ENCODE data around the gene PORCN.

DNA sequence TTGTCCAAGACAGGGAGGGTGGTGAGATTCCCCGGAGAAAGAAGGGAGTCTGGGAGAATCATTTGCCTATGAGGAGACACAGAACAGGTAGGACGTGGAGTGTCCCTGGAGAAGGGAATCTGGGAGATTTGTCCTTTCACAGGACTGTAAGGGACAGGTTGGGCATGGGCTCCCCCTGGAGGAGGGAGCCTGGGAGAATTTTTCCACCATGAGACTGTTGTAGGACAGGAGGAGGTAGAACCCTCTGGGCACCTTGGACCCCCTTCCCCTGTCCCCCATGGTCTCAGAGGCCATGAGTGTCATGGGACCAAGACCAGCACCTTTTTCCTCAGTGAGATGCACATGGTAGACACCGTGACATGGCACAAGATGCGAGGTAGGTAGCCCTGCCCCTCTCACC is 2.8 kb downstream of the PORCN start:
- TF ChIP-seq EZH2phosphoT487 (IDR thresholded peaks at IDR 0.05; ENCODE audit: borderline replicate concordance) = no peak
- TF ChIP-seq, protein P1, sequence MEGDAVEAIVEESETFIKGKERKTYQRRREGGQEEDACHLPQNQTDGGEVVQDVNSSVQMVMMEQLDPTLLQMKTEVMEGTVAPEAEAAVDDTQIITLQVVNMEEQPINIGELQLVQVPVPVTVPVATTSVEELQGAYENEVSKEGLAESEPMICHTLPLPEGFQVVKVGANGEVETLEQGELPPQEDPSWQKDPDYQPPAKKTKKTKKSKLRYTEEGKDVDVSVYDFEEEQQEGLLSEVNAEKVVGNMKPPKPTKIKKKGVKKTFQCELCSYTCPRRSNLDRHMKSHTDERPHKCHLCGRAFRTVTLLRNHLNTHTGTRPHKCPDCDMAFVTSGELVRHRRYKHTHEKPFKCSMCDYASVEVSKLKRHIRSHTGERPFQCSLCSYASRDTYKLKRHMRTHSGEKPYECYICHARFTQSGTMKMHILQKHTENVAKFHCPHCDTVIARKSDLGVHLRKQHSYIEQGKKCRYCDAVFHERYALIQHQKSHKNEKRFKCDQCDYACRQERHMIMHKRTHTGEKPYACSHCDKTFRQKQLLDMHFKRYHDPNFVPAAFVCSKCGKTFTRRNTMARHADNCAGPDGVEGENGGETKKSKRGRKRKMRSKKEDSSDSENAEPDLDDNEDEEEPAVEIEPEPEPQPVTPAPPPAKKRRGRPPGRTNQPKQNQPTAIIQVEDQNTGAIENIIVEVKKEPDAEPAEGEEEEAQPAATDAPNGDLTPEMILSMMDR (IDR thresholded peaks at IDR 0.05 in 2 of 3, conservative IDR thresholded peaks at IDR 0.05 in 1 of 3; ENCODE audit: borderline replicate concordance in 1 of 3, insufficient read depth in 1 of 3, low read depth in 2 of 3, low read length in 2 of 3) = peak in 2 of 3 experiments; percentile 42 to 55; a peak in 4 of 6 replicates
- no peak for TF ChIP-seq CEBPB (IDR thresholded peaks at IDR 0.05; ENCODE audit: low read depth)
- TF ChIP-seq SP1 (IDR thresholded peaks at IDR 0.05; ENCODE audit: low read depth) = no peak
- no peak for TF ChIP-seq POLR2AphosphoS5 (IDR thresholded peaks at IDR 0.05; ENCODE audit: low read depth, low read length)
- TF ChIP-seq, protein P2, sequence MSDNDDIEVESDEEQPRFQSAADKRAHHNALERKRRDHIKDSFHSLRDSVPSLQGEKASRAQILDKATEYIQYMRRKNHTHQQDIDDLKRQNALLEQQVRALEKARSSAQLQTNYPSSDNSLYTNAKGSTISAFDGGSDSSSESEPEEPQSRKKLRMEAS (IDR thresholded peaks at IDR 0.05) = no peak
- no peak for TF ChIP-seq SRF (IDR thresholded peaks at IDR 0.05; ENCODE audit: low read depth)
- no peak for TF ChIP-seq EZH2 (IDR thresholded peaks at IDR 0.05)
- no peak for TF ChIP-seq CBX3 (IDR thresholded peaks at IDR 0.05; ENCODE audit: low read depth)
- TF ChIP-seq, protein P3, sequence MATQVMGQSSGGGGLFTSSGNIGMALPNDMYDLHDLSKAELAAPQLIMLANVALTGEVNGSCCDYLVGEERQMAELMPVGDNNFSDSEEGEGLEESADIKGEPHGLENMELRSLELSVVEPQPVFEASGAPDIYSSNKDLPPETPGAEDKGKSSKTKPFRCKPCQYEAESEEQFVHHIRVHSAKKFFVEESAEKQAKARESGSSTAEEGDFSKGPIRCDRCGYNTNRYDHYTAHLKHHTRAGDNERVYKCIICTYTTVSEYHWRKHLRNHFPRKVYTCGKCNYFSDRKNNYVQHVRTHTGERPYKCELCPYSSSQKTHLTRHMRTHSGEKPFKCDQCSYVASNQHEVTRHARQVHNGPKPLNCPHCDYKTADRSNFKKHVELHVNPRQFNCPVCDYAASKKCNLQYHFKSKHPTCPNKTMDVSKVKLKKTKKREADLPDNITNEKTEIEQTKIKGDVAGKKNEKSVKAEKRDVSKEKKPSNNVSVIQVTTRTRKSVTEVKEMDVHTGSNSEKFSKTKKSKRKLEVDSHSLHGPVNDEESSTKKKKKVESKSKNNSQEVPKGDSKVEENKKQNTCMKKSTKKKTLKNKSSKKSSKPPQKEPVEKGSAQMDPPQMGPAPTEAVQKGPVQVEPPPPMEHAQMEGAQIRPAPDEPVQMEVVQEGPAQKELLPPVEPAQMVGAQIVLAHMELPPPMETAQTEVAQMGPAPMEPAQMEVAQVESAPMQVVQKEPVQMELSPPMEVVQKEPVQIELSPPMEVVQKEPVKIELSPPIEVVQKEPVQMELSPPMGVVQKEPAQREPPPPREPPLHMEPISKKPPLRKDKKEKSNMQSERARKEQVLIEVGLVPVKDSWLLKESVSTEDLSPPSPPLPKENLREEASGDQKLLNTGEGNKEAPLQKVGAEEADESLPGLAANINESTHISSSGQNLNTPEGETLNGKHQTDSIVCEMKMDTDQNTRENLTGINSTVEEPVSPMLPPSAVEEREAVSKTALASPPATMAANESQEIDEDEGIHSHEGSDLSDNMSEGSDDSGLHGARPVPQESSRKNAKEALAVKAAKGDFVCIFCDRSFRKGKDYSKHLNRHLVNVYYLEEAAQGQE (IDR thresholded peaks at IDR 0.05; ENCODE audit: low read depth) = no peak
- no peak for TF ChIP-seq YY1 (IDR thresholded peaks at IDR 0.05; ENCODE audit: extremely low read depth, insufficient replicate concordance, low read depth, low read length)
- TF ChIP-seq FOSL1 (IDR thresholded peaks at IDR 0.05; ENCODE audit: low read depth) = no peak
